ENCODE results near the gene TCAP. TPM values are rescaled to one million over a fixed set of nuclear protein-coding genes. Genes with fewer than 3 reads are reported as not detected.

The TCAP gene
- total RNA-seq, 2 experiments from 2014 or later: 1.3 to 1.8 TPM

- Mint-ChIP-seq H3K27ac (no peak overlapping the region), H3K4me3 (no peak overlapping the region), H3K36me3 (ENCODE audit: low read depth) (peaks cover 16% of the 10 kb centered on the region), H3K27me3 (ENCODE audit: low read depth) (no peaks in the 10 kb centered on the region), H3K4me1 (ENCODE audit: low read depth) (peaks cover 37% of the 10 kb centered on the region), H3K9me3 (ENCODE audit: insufficient read depth) (no peaks in the 10 kb centered on the region)
- ChIA-PET POLR2A (no interaction called here), CTCF (interaction anchor here (0.5 to 9.0 kb wide), 23 partner anchors 9 to 890 kb away, joined by 3 to 156 read pairs (median 6); partner anchors contain the start of genes ERBB2, MIEN1, PGAP3 and PNMT)
- no peak for ATAC-seq
- DNase-seq: no peak
These were observed 11.9 kb upstream of the TCAP start for GRCh38 chr17:39653316-39653661.

GRCh38 chr17:39653662-39654331, 11.4 kb upstream of the TCAP start:
- Mint-ChIP-seq H3K4me3 (no peak overlapping the region), H3K27ac (no peak overlapping the region), H3K27me3 (ENCODE audit: low read depth) (no peaks in the 10 kb centered on the region), H3K4me1 (ENCODE audit: low read depth) (peaks cover 37% of the 10 kb centered on the region), H3K36me3 (ENCODE audit: low read depth) (peaks cover 18% of the 10 kb centered on the region), H3K9me3 (ENCODE audit: insufficient read depth) (no peaks in the 10 kb centered on the region)
- CTCF ChIA-PET: interaction anchor here (0.5 to 9.0 kb wide), 27 partner anchors 9 to 890 kb away, joined by 3 to 156 read pairs (median 5); partner anchors contain the start of genes ERBB2, MIEN1, PGAP3 and PNMT
- DNase-seq (peak; percentile 88), ATAC-seq (peak; percentile 85)
- POLR2A ChIA-PET: interaction anchor here (0.8 kb wide), 1 partner anchor 193 kb away, joined by 3 read pairs; no protein-coding TSS in a partner anchor

GRCh38 chr17:39655105-39655504, 10.0 kb upstream of the TCAP start:
- peaks cover 43% of the 10 kb centered on the region for H3K4me1 Mint-ChIP-seq (ENCODE audit: low read depth)
- ChIA-PET POLR2A (interaction anchor here (0.6 to 1.9 kb wide), 3 partner anchors 33 to 65 kb away, joined by 3 to 5 read pairs (median 3); partner anchors contain the start of gene PGAP3), CTCF (interaction anchor here (0.7 to 9.0 kb wide), 16 partner anchors 13 to 241 kb away, joined by 3 to 156 read pairs (median 8); partner anchors contain the start of genes MIEN1, PGAP3, PNMT and PPP1R1B)
- H3K9me3 Mint-ChIP-seq (ENCODE audit: insufficient read depth): no peaks in the 10 kb centered on the region
- no peaks in the 10 kb centered on the region for H3K27me3 Mint-ChIP-seq (ENCODE audit: low read depth)
- H3K36me3 Mint-ChIP-seq (ENCODE audit: low read depth): peaks cover 19% of the 10 kb centered on the region
- no peak for ATAC-seq
- no peak overlapping the region for H3K4me3 Mint-ChIP-seq
- DNase-seq: no peak
- H3K27ac Mint-ChIP-seq: no peak overlapping the region

- ATAC-seq (no peak), DNase-seq (no peak)
- CTCF ChIA-PET: interaction anchor here (0.7 to 2.7 kb wide), 3 partner anchors 13 to 35 kb away, joined by 3 to 9 read pairs (median 3); no protein-coding TSS in a partner anchor
- H3K9me3 Mint-ChIP-seq (ENCODE audit: insufficient read depth): no peaks in the 10 kb centered on the region
- peaks cover 33% of the 10 kb centered on the region for H3K4me1 Mint-ChIP-seq (ENCODE audit: low read depth)
- H3K4me3 Mint-ChIP-seq: no peak overlapping the region
- H3K27ac Mint-ChIP-seq: no peak overlapping the region
- POLR2A ChIA-PET: interaction anchor here (1.3 kb wide), 1 partner anchor 9 kb away, joined by 5 read pairs; no protein-coding TSS in a partner anchor
- H3K36me3 Mint-ChIP-seq (ENCODE audit: low read depth): peaks cover 31% of the 10 kb centered on the region
- no peaks in the 10 kb centered on the region for H3K27me3 Mint-ChIP-seq (ENCODE audit: low read depth)
These were observed 6.8 kb upstream of the TCAP start for GRCh38 chr17:39658346-39658745.

GRCh38 chr17:39658760-39659159, 6.4 kb upstream of the TCAP start:
- H3K4me1 Mint-ChIP-seq (ENCODE audit: low read depth): peaks cover 31% of the 10 kb centered on the region
- DNase-seq (no peak), ATAC-seq (no peak)
- no peaks in the 10 kb centered on the region for H3K9me3 Mint-ChIP-seq (ENCODE audit: insufficient read depth)
- no peaks in the 10 kb centered on the region for H3K27me3 Mint-ChIP-seq (ENCODE audit: low read depth)
- ChIA-PET POLR2A (interaction anchor here (1.3 kb wide), 1 partner anchor 8 kb away, joined by 5 read pairs; no protein-coding TSS in a partner anchor), CTCF (interaction anchor here (0.7 to 1.2 kb wide), 2 partner anchors 12 to 14 kb away, joined by 3 read pairs; no protein-coding TSS in a partner anchor)
- no peak overlapping the region for H3K4me3 Mint-ChIP-seq
- peaks cover 28% of the 10 kb centered on the region for H3K36me3 Mint-ChIP-seq (ENCODE audit: low read depth)
- H3K27ac Mint-ChIP-seq: no peak overlapping the region

GRCh38 chr17:39659279-39660010, 5.7 kb upstream of the TCAP start:
- no peaks in the 10 kb centered on the region for H3K27me3 Mint-ChIP-seq (ENCODE audit: low read depth)
- ATAC-seq (no peak), DNase-seq (no peak)
- ChIA-PET POLR2A (interaction anchor here (1.0 kb wide), 1 partner anchor 19 kb away, joined by 5 read pairs; no protein-coding TSS in a partner anchor), CTCF (interaction anchor here (1.0 to 1.2 kb wide), 3 partner anchors 9 to 37 kb away, joined by 3 to 8 read pairs (median 5); partner anchors contain the start of gene PNMT)
- H3K27ac Mint-ChIP-seq: peak overlapping the region; percentile 60
- H3K4me1 Mint-ChIP-seq (ENCODE audit: low read depth): peaks cover 28% of the 10 kb centered on the region
- H3K36me3 Mint-ChIP-seq (ENCODE audit: low read depth): peaks cover 28% of the 10 kb centered on the region
- no peaks in the 10 kb centered on the region for H3K9me3 Mint-ChIP-seq (ENCODE audit: insufficient read depth)
- H3K4me3 Mint-ChIP-seq: no peak overlapping the region

GRCh38 chr17:39660011-39660360, 5.2 kb upstream of the TCAP start:
- Mint-ChIP-seq H3K9me3 (ENCODE audit: insufficient read depth) (no peaks in the 10 kb centered on the region), H3K27ac (peak overlapping the region; percentile 60), H3K27me3 (ENCODE audit: low read depth) (no peaks in the 10 kb centered on the region), H3K4me1 (ENCODE audit: low read depth) (peaks cover 23% of the 10 kb centered on the region), H3K36me3 (ENCODE audit: low read depth) (peaks cover 27% of the 10 kb centered on the region), H3K4me3 (no peak overlapping the region)
- no peak for DNase-seq
- ATAC-seq: no peak
- ChIA-PET POLR2A (interaction anchor here (1.0 kb wide), 1 partner anchor 19 kb away, joined by 5 read pairs; no protein-coding TSS in a partner anchor), CTCF (interaction anchor here (1.0 to 1.2 kb wide), 3 partner anchors 9 to 38 kb away, joined by 3 to 8 read pairs (median 5); partner anchors contain the start of gene PNMT)

GRCh38 chr17:39660397-39661385, 4.5 kb upstream of the TCAP start:
- Mint-ChIP-seq H3K4me1 (ENCODE audit: low read depth) (peaks cover 20% of the 10 kb centered on the region), H3K27me3 (ENCODE audit: low read depth) (no peaks in the 10 kb centered on the region), H3K4me3 (no peak overlapping the region), H3K36me3 (ENCODE audit: low read depth) (peaks cover 25% of the 10 kb centered on the region), H3K9me3 (ENCODE audit: insufficient read depth) (no peaks in the 10 kb centered on the region), H3K27ac (peak overlapping the region; percentile 14)
- DNase-seq (no peak), ATAC-seq (no peak)
- ChIA-PET POLR2A (interaction anchor here (0.6 to 1.0 kb wide), 2 partner anchors 18 to 19 kb away, joined by 3 to 5 read pairs; no protein-coding TSS in a partner anchor), CTCF (interaction anchor here (1.1 to 1.2 kb wide), 2 partner anchors 8 to 39 kb away, joined by 5 to 8 read pairs; partner anchors contain the start of gene PNMT)

- CTCF ChIA-PET: interaction anchor here (1.0 kb wide), 1 partner anchor 8 kb away, joined by 3 read pairs; no protein-coding TSS in a partner anchor
- no peak overlapping the region for H3K27ac Mint-ChIP-seq
- peaks cover 23% of the 10 kb centered on the region for H3K36me3 Mint-ChIP-seq (ENCODE audit: low read depth)
- no peak for ATAC-seq
- peaks cover 21% of the 10 kb centered on the region for H3K4me1 Mint-ChIP-seq (ENCODE audit: low read depth)
- no peak for DNase-seq
- H3K27me3 Mint-ChIP-seq (ENCODE audit: low read depth): peaks cover 10% of the 10 kb centered on the region
- H3K9me3 Mint-ChIP-seq (ENCODE audit: insufficient read depth): no peaks in the 10 kb centered on the region
- POLR2A ChIA-PET: no interaction called here
- H3K4me3 Mint-ChIP-seq: no peak overlapping the region
These were observed 3.2 kb upstream of the TCAP start for GRCh38 chr17:39661744-39662541.

All from activated CD8-positive, alpha-beta T cell treated with anti-CD3 and anti-CD28 coated beads, Interleukin-2, amount 10 ng/mL, durations not matched to agents 7 days and 5 days (primary cell).